H1 (cell line): ENCODE results near the gene TASOR2. TPM values are rescaled to one million over a fixed set of nuclear protein-coding genes. Genes with fewer than 3 reads are reported as not detected.

Experiments
- ATF3 ChIP-seq: IDR thresholded peaks from 2 replicates; pipeline ENCODE4 v1.6.1; 2011; ENCODE audit warnings: low read depth, mild to moderate bottlenecking, low read length; ENCODE audit not compliant: insufficient read depth
- polyA plus RNA-seq, 7 experiments: library from polyadenylated mRNA; depleted of rRNA in 3 of 7; stranded (reverse) in 5 of 7; unstranded in 2 of 7; fragments of >200 nt in 5 of 7; fragments of 200-250 nt in 2 of 7; gene quantifications; 1 replicate in 5 of 7; 2 replicates in 1 of 7; 4 replicates in 1 of 7; pipeline versions ENCODE4 v1.2.1 to v1.2.3, GENCODE V29; 2011 to 2013; ENCODE audit warnings: missing spikeins in 2 of 7, mixed read lengths in 2 of 7
- total RNA-seq: library from RNA; stranded (reverse); fragmentation: NEBNext Ultra II Directional; extraction: Animal tissue kit (Norgen Biotek cat#: 25700); gene quantifications from 2 replicates; pipeline ENCODE4 v1.2.1, GENCODE V29; 2021

Gene TASOR2
- total and polyA plus RNA-seq, 2 of the 8 experiments (the other 6 are each of a cell fraction or from before 2014, with no cell fraction given), result 13.1 to 74.9 TPM

GRCh38 chr10:5669604-5670003 lies 15.0 kb upstream of the TASOR2 start (continued):
- no peak for TF ChIP-seq ATF3
